Liver (tissue), 9 donors: ENCODE data around the gene RSRC1. TPM values are rescaled to one million over a fixed set of nuclear protein-coding genes. Genes with fewer than 3 reads are reported as not detected.

ENCODE experiments used
- DNase-seq: peaks from one replicate; pipeline ENCODE4 v3.0.0-alpha.2; 2017; ENCODE audit warnings: low spot score
- H3K27ac ChIP-seq, 2 donors: one replicate each; pipeline ENCODE4 v1.7.0; 2013; ENCODE audit warnings: inconsistent platforms in 2 of 2, low read length in 2 of 2, control low read depth in 1 of 2, low read depth in 1 of 2, mild to moderate bottlenecking in 1 of 2
- H3K27me3 ChIP-seq, 4 donors: one replicate each; pipeline versions ENCODE4 v1.6.1 to v1.7.0; 2013; ENCODE audit warnings: low read length in 3 of 4, inconsistent platforms in 1 of 4, mild to moderate bottlenecking in 1 of 4, moderate library complexity in 1 of 4; ENCODE audit not compliant: control insufficient read depth in 4 of 4, insufficient read depth in 4 of 4
- H3K36me3 ChIP-seq, 4 donors: one replicate each; pipeline versions ENCODE4 v1.6.1 to v1.7.0; 2013; ENCODE audit warnings: low read length in 3 of 4, mild to moderate bottlenecking in 3 of 4, low read depth in 1 of 4, moderate library complexity in 1 of 4; ENCODE audit not compliant: control insufficient read depth in 4 of 4, insufficient read depth in 3 of 4
- H3K4me1 ChIP-seq, 4 donors: one replicate each; pipeline versions ENCODE4 v1.6.1 to v1.7.0; 2013; ENCODE audit warnings: low read length in 3 of 4, mild to moderate bottlenecking in 3 of 4, moderate library complexity in 1 of 4; ENCODE audit not compliant: control insufficient read depth in 4 of 4, insufficient read depth in 4 of 4
- H3K4me3 ChIP-seq, 3 donors: one replicate each; pipeline versions ENCODE4 v1.6.1 to v1.7.0; 2013; ENCODE audit warnings: low read length in 3 of 3, control low read depth in 1 of 3, low read depth in 1 of 3, mild to moderate bottlenecking in 1 of 3
- H3K9ac ChIP-seq, 2 donors: one replicate each; pipeline ENCODE4 v1.7.0; 2013; ENCODE audit warnings: low read length in 2 of 2, mild to moderate bottlenecking in 2 of 2, moderate library complexity in 2 of 2, control low read depth in 1 of 2, low read depth in 1 of 2
- H3K9me3 ChIP-seq, 4 donors: one replicate each; pipeline versions ENCODE4 v1.6.1 to v1.7.0; 2013; ENCODE audit warnings: low read length in 3 of 4; ENCODE audit not compliant: control insufficient read depth in 4 of 4
- EGR1 ChIP-seq, 2 donors: IDR thresholded peaks; 2 replicates each; pipeline ENCODE4 v1.6.1; 2016 to 2018; ENCODE audit warnings: antibody characterized with exemption in 2 of 2, low read depth in 2 of 2
- FOXA1 ChIP-seq: IDR thresholded peaks from 2 replicates; pipeline ENCODE4 v1.6.1; 2016; ENCODE audit warnings: antibody characterized with exemption
- GABPA ChIP-seq, 2 donors: IDR thresholded peaks in 1 of 2; conservative IDR thresholded peaks in 1 of 2; 2 replicates each; pipeline ENCODE4 v1.6.1; 2016; ENCODE audit warnings: antibody characterized with exemption in 2 of 2, mild to moderate bottlenecking in 1 of 2, moderate library complexity in 1 of 2
- HNF4A ChIP-seq, 2 donors: conservative IDR thresholded peaks; 2 replicates each; pipeline ENCODE4 v1.6.1; 2016; ENCODE audit warnings: antibody characterized with exemption in 2 of 2, mild to moderate bottlenecking in 2 of 2
- HNF4G ChIP-seq: IDR thresholded peaks from 2 replicates; pipeline ENCODE4 v1.6.1; 2016; ENCODE audit warnings: antibody characterized with exemption
- JUND ChIP-seq, 2 donors: IDR thresholded peaks; 2 replicates each; pipeline ENCODE4 v1.6.1; 2016; ENCODE audit warnings: antibody characterized with exemption in 2 of 2
- NR2F2 ChIP-seq: IDR thresholded peaks from 2 replicates; pipeline ENCODE4 v1.6.1; 2016; ENCODE audit warnings: antibody characterized with exemption
- RAD21 ChIP-seq, 2 donors: IDR thresholded peaks; 2 replicates each; pipeline ENCODE4 v1.6.1; 2016; ENCODE audit warnings: antibody characterized with exemption in 2 of 2, mild to moderate bottlenecking in 2 of 2
- SP1 ChIP-seq: IDR thresholded peaks from 2 replicates; pipeline ENCODE4 v1.6.1; 2018; ENCODE audit warnings: antibody characterized with exemption, mild to moderate bottlenecking
- TAF1 ChIP-seq: conservative IDR thresholded peaks from 2 replicates; pipeline ENCODE4 v1.6.1; 2016; ENCODE audit warnings: antibody characterized with exemption, mild to moderate bottlenecking
- YY1 ChIP-seq: IDR thresholded peaks from 2 replicates; pipeline ENCODE4 v1.6.1; 2016; ENCODE audit warnings: antibody characterized with exemption, mild to moderate bottlenecking
- WGBS: extraction: QIAGEN DNeasy Blood & Tissue Kit; methylation state at CpG from one replicate; pipeline ENCODE4 v1.1.7; 2013; 5-methylcytosine and 5-hydroxymethylcytosine counted together
- polyA plus RNA-seq, 2 donors: library from polyadenylated mRNA; stranded (reverse) in 1 of 2; unstranded in 1 of 2; fragments of 200-250 nt in 1 of 2; fragments of >200 nt in 1 of 2; fragmentation: Nextera tagmentation in 1 of 2; extraction: Ambion mirVana in 1 of 2; gene quantifications; one replicate each; pipeline versions ENCODE4 v1.2.1 to v1.2.3, GENCODE V29; 2013 to 2015
- total RNA-seq, 2 donors: library from RNA; depleted of rRNA; stranded (reverse); fragments of >200 nt; gene quantifications; one replicate each; pipeline ENCODE4 v1.2.3, GENCODE V29; 2014
- TF ChIP-seq, protein P1 (sequence below): IDR thresholded peaks from 2 replicates; pipeline ENCODE4 v1.6.1; 2016; ENCODE audit warnings: antibody characterized with exemption
- TF ChIP-seq, protein P2 (sequence below): IDR thresholded peaks from 2 replicates; pipeline ENCODE4 v1.6.1; 2016; ENCODE audit warnings: antibody characterized with exemption
- TF ChIP-seq, protein P3 (sequence below): IDR thresholded peaks from 2 replicates; pipeline ENCODE4 v1.6.1; 2016; ENCODE audit warnings: antibody characterized with exemption, mild to moderate bottlenecking
- TF ChIP-seq, protein P4 (sequence below): fragments of 150-350 bp; IDR thresholded peaks from 2 replicates; pipeline ENCODE4 v1.5.1; 2017; ENCODE audit warnings: improper control_type of control experiment, low read depth, low read length; ENCODE audit not compliant: missing input control
- TF ChIP-seq, protein P5 (sequence below): IDR thresholded peaks from 2 replicates; pipeline ENCODE4 v1.6.1; 2016; ENCODE audit warnings: antibody characterized with exemption
- donor health status: healthy.
- donor health status: healthy.
- donor health status: healthy.
- donor health status: healthy.
- donor health status: healthy.

Gene RSRC1
- total and polyA plus RNA-seq, 4 donors = 7.2 to 30.3 (median 20.7) TPM

DNA sequence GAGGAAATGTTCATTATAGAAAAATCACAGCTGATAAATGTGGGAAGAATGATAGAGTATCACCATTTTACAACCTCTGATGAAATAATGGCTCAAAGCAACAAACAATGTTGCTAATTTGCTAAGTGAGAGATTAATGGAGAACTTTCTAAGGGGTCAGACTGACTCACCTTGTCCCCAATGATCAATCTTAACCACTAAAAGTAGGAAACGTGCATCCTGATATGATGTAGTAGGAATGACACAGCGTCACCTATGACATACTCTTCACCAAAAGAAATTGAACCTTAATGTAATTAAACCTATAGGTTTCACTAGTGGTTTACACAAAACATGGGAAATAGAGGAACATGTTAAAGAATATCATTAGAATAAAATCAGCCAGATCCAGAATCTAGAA is 426.0 kb downstream of the RSRC1 start:
- 86% methylated on average over 2 of the region's 2 CpGs for WGBS
- no peak overlapping the region for H3K9ac ChIP-seq
- TF ChIP-seq, protein P1, sequence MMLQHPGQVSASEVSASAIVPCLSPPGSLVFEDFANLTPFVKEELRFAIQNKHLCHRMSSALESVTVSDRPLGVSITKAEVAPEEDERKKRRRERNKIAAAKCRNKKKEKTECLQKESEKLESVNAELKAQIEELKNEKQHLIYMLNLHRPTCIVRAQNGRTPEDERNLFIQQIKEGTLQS = no peak
- TF ChIP-seq EGR1 (IDR thresholded peaks at IDR 0.05; ENCODE audit: low read depth in 2 of 2) = no peak
- no peak for TF ChIP-seq GABPA (IDR thresholded peaks at IDR 0.05 in 1 of 2, conservative IDR thresholded peaks at IDR 0.05 in 1 of 2)
- TF ChIP-seq, protein P2, sequence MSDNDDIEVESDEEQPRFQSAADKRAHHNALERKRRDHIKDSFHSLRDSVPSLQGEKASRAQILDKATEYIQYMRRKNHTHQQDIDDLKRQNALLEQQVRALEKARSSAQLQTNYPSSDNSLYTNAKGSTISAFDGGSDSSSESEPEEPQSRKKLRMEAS = no peak
- no peak for TF ChIP-seq NR2F2
- no peak for TF ChIP-seq YY1
- no peak for TF ChIP-seq HNF4G
- no peak for TF ChIP-seq HNF4A (conservative IDR thresholded peaks at IDR 0.05)
- TF ChIP-seq RAD21 (IDR thresholded peaks at IDR 0.05) = no peak
- TF ChIP-seq, protein P3, sequence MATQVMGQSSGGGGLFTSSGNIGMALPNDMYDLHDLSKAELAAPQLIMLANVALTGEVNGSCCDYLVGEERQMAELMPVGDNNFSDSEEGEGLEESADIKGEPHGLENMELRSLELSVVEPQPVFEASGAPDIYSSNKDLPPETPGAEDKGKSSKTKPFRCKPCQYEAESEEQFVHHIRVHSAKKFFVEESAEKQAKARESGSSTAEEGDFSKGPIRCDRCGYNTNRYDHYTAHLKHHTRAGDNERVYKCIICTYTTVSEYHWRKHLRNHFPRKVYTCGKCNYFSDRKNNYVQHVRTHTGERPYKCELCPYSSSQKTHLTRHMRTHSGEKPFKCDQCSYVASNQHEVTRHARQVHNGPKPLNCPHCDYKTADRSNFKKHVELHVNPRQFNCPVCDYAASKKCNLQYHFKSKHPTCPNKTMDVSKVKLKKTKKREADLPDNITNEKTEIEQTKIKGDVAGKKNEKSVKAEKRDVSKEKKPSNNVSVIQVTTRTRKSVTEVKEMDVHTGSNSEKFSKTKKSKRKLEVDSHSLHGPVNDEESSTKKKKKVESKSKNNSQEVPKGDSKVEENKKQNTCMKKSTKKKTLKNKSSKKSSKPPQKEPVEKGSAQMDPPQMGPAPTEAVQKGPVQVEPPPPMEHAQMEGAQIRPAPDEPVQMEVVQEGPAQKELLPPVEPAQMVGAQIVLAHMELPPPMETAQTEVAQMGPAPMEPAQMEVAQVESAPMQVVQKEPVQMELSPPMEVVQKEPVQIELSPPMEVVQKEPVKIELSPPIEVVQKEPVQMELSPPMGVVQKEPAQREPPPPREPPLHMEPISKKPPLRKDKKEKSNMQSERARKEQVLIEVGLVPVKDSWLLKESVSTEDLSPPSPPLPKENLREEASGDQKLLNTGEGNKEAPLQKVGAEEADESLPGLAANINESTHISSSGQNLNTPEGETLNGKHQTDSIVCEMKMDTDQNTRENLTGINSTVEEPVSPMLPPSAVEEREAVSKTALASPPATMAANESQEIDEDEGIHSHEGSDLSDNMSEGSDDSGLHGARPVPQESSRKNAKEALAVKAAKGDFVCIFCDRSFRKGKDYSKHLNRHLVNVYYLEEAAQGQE = no peak
- TF ChIP-seq JUND (IDR thresholded peaks at IDR 0.05) = no peak
- TF ChIP-seq, protein P4, sequence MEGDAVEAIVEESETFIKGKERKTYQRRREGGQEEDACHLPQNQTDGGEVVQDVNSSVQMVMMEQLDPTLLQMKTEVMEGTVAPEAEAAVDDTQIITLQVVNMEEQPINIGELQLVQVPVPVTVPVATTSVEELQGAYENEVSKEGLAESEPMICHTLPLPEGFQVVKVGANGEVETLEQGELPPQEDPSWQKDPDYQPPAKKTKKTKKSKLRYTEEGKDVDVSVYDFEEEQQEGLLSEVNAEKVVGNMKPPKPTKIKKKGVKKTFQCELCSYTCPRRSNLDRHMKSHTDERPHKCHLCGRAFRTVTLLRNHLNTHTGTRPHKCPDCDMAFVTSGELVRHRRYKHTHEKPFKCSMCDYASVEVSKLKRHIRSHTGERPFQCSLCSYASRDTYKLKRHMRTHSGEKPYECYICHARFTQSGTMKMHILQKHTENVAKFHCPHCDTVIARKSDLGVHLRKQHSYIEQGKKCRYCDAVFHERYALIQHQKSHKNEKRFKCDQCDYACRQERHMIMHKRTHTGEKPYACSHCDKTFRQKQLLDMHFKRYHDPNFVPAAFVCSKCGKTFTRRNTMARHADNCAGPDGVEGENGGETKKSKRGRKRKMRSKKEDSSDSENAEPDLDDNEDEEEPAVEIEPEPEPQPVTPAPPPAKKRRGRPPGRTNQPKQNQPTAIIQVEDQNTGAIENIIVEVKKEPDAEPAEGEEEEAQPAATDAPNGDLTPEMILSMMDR = no peak
- no peak for TF ChIP-seq TAF1
- no peak for TF ChIP-seq FOXA1
- TF ChIP-seq SP1 = no peak
- TF ChIP-seq, protein P5, sequence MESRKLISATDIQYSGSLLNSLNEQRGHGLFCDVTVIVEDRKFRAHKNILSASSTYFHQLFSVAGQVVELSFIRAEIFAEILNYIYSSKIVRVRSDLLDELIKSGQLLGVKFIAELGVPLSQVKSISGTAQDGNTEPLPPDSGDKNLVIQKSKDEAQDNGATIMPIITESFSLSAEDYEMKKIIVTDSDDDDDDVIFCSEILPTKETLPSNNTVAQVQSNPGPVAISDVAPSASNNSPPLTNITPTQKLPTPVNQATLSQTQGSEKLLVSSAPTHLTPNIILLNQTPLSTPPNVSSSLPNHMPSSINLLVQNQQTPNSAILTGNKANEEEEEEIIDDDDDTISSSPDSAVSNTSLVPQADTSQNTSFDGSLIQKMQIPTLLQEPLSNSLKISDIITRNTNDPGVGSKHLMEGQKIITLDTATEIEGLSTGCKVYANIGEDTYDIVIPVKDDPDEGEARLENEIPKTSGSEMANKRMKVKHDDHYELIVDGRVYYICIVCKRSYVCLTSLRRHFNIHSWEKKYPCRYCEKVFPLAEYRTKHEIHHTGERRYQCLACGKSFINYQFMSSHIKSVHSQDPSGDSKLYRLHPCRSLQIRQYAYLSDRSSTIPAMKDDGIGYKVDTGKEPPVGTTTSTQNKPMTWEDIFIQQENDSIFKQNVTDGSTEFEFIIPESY = no peak
- H3K27me3 ChIP-seq = no peaks in the 10 kb centered on the region
- H3K9me3 ChIP-seq = no peaks in the 10 kb centered on the region
- H3K4me1 ChIP-seq = no peaks in the 10 kb centered on the region
- no peak overlapping the region for H3K4me3 ChIP-seq
- no peak for DNase-seq
- no peak overlapping the region for H3K27ac ChIP-seq
- H3K36me3 ChIP-seq = no peaks in the 10 kb centered on the region
